Measurements from ENCODE around the gene PCP4L1. TPM values are rescaled to one million over a fixed set of nuclear protein-coding genes. Genes with fewer than 3 reads are reported as not detected.

Gene PCP4L1
- total and polyA plus RNA-seq, 4 donors, result 3.6 to 9.3 (median 6.3) TPM

GRCh38 chr1:161261261-161262235 lies 3.0 kb downstream of the PCP4L1 start:
- Histone ChIP-seq H3K27ac (ENCODE audit: low read depth in 1 of 2, low read length in 1 of 2) (no peak overlapping the region), H3K27me3 (ENCODE audit: control insufficient read depth in 3 of 3, insufficient read depth in 3 of 3, low read length in 2 of 3) (peaks cover 0 to 23% (median 21%) of the 10 kb centered on the region in 3 donors), H3K36me3 (ENCODE audit: control insufficient read depth in 4 of 4, insufficient read depth in 4 of 4, low read length in 4 of 4) (no peaks in the 10 kb centered on the region), H3K4me3 (no peak overlapping the region), H3K9ac (ENCODE audit: insufficient read depth in 1 of 2, low read length in 2 of 2) (no peak overlapping the region), H3K4me1 (ENCODE audit: control insufficient read depth in 5 of 5, insufficient read depth in 5 of 5, low read length in 5 of 5) (peaks cover 0 to 5% (median 0%) of the 10 kb centered on the region in 5 donors), H3K9me3 (ENCODE audit: control insufficient read depth in 4 of 4, insufficient read depth in 3 of 4, low read length in 3 of 4) (peaks cover 0 to 10% (median 2%) of the 10 kb centered on the region in 4 donors)
- 79 to 87% methylated on average over 12 of the region's 12 CpGs for WGBS, 2 donors
- DNase-seq (no peak), ATAC-seq (ENCODE audit: insufficient read depth, low FRiP score) (no peak)
- TF ChIP-seq CTCF (IDR thresholded peaks at IDR 0.05; ENCODE audit: control extremely low read depth, extremely low read depth), result no peak

GRCh38 chr1:161265305-161265704 lies 6.8 kb downstream of the PCP4L1 start:
- WGBS, 2 donors, result 82% methylated on average over 5 of the region's 5 CpGs
- H3K36me3 ChIP-seq (ENCODE audit: control insufficient read depth in 4 of 4, insufficient read depth in 4 of 4, low read length in 4 of 4), result no peaks in the 10 kb centered on the region
- peaks cover 0 to 3% (median 0%) of the 10 kb centered on the region in 5 donors for H3K4me1 ChIP-seq (ENCODE audit: control insufficient read depth in 5 of 5, insufficient read depth in 5 of 5, low read length in 5 of 5)
- no peak overlapping the region for H3K27ac ChIP-seq (ENCODE audit: low read depth in 1 of 2, low read length in 1 of 2)
- H3K9me3 ChIP-seq (ENCODE audit: control insufficient read depth in 4 of 4, insufficient read depth in 3 of 4, low read length in 3 of 4), result no peaks in the 10 kb centered on the region
- DNase-seq, result no peak
- no peak overlapping the region for H3K9ac ChIP-seq (ENCODE audit: insufficient read depth in 1 of 2, low read length in 2 of 2)
- peaks cover 0 to 7% (median 2%) of the 10 kb centered on the region in 3 donors for H3K27me3 ChIP-seq (ENCODE audit: control insufficient read depth in 3 of 3, insufficient read depth in 3 of 3, low read length in 2 of 3)
- no peak overlapping the region for H3K4me3 ChIP-seq
- no peak for TF ChIP-seq CTCF (IDR thresholded peaks at IDR 0.05; ENCODE audit: control extremely low read depth, extremely low read depth)
- ATAC-seq (ENCODE audit: insufficient read depth, low FRiP score), result no peak

- no peak overlapping the region for H3K27ac ChIP-seq (ENCODE audit: low read depth in 1 of 2, low read length in 1 of 2)
- 58 to 80% methylated on average over 3 of the region's 3 CpGs for WGBS, 2 donors
- no peak overlapping the region for H3K4me3 ChIP-seq
- DNase-seq (no peak), ATAC-seq (ENCODE audit: insufficient read depth, low FRiP score) (no peak)
- no peak overlapping the region for H3K9ac ChIP-seq (ENCODE audit: insufficient read depth in 1 of 2, low read length in 2 of 2)
- H3K9me3 ChIP-seq (ENCODE audit: control insufficient read depth in 4 of 4, insufficient read depth in 3 of 4, low read length in 3 of 4), result no peaks in the 10 kb centered on the region
- no peak for TF ChIP-seq CTCF (IDR thresholded peaks at IDR 0.05; ENCODE audit: control extremely low read depth, extremely low read depth)
- peaks cover 0 to 4% (median 0%) of the 10 kb centered on the region in 3 donors for H3K27me3 ChIP-seq (ENCODE audit: control insufficient read depth in 3 of 3, insufficient read depth in 3 of 3, low read length in 2 of 3)
- H3K4me1 ChIP-seq (ENCODE audit: control insufficient read depth in 5 of 5, insufficient read depth in 5 of 5, low read length in 5 of 5), result peaks cover 0 to 3% (median 0%) of the 10 kb centered on the region in 5 donors
- H3K36me3 ChIP-seq (ENCODE audit: control insufficient read depth in 4 of 4, insufficient read depth in 4 of 4, low read length in 4 of 4), result no peaks in the 10 kb centered on the region
These were observed 7.7 kb downstream of the PCP4L1 start for GRCh38 chr1:161266202-161266601.
